CD4-positive, alpha-beta T cell (primary cell): Measurements from ENCODE around the gene CYP11A1. TPM values are rescaled to one million over a fixed set of nuclear protein-coding genes. Genes with fewer than 3 reads are reported as not detected.
A peak's percentile ranks its signal among the peaks of the same experiment; 100 is the strongest.

Source experiments
- ATAC-seq: fragments of 200-7000 bp; cut with Tn5 transposase; one replicate; pipeline ENCODE4 v1.10.0; 2022; ENCODE audit warnings: mild to moderate bottlenecking; ENCODE audit not compliant: poor library complexity
- CTCF ChIA-PET: fragments of 350-600 bp; sonication (Branson Sonifier 250); formaldehyde crosslinking; loops from one replicate; lab custom pipeline; 2021; ENCODE audit warnings: antibody characterized with exemption, inconsistent platforms; lab: Charles Lee
- POLR2A ChIA-PET: fragments of 350-600 bp; sonication (Branson Sonifier 250); formaldehyde crosslinking; loops from one replicate; lab custom pipeline; 2021; ENCODE audit warnings: antibody characterized with exemption, inconsistent platforms; lab: Charles Lee
- DNase-seq, 14 experiments: peaks; one replicate each; pipeline ENCODE4 v3.0.0-alpha.2; 2013 to 2020; ENCODE audit warnings: mixed read lengths in 2 of 14
- H3K27ac ChIP-seq, 2 donors: one replicate each; pipeline versions ENCODE4 v1.5.1 to v1.7.0; 2013; ENCODE audit warnings: low read length in 2 of 2, low read depth in 1 of 2, mild to moderate bottlenecking in 1 of 2
- H3K27me3 ChIP-seq, 2 experiments: 1 replicate in 1 of 2; 2 replicates in 1 of 2; pipeline versions ENCODE4 v1.6.1 to v1.7.0; 2013; ENCODE audit warnings: low read length in 2 of 2, control low read depth in 1 of 2, mild to moderate bottlenecking in 1 of 2, moderate library complexity in 1 of 2; ENCODE audit not compliant: insufficient read depth in 2 of 2, control insufficient read depth in 1 of 2
- H3K36me3 ChIP-seq: one replicate; pipeline ENCODE4 v1.6.1; 2013; ENCODE audit warnings: low read length, control low read depth; ENCODE audit not compliant: insufficient read depth
- H3K4me1 ChIP-seq: one replicate; pipeline ENCODE4 v1.6.1; 2013; ENCODE audit warnings: low read length, control low read depth; ENCODE audit not compliant: insufficient read depth
- H3K4me3 ChIP-seq: one replicate; pipeline ENCODE4 v1.5.1; 2013; ENCODE audit warnings: mild to moderate bottlenecking, low read length, moderate library complexity
- H3K9me3 ChIP-seq, 2 experiments: 1 replicate in 1 of 2; 2 replicates in 1 of 2; pipeline versions ENCODE4 v1.6.1 to v1.7.0; 2013; ENCODE audit warnings: low read length in 2 of 2, mild to moderate bottlenecking in 2 of 2, control low read depth in 1 of 2, moderate library complexity in 1 of 2; ENCODE audit not compliant: control insufficient read depth in 1 of 2, insufficient read depth in 1 of 2
- H3K27ac Mint-ChIP-seq: one replicate; pipeline ENCODE4 v1.8.0; 2020; ENCODE audit warnings: mixed read lengths
- H3K27me3 Mint-ChIP-seq: one replicate; pipeline ENCODE4 v1.8.0; 2021; ENCODE audit warnings: mixed read lengths
- H3K36me3 Mint-ChIP-seq: one replicate; pipeline ENCODE4 v1.8.0; 2021; ENCODE audit warnings: low read depth, mixed read lengths
- H3K4me1 Mint-ChIP-seq: one replicate; pipeline ENCODE4 v1.8.0; 2021; ENCODE audit warnings: low read depth, mixed read lengths
- H3K4me3 Mint-ChIP-seq: one replicate; pipeline ENCODE4 v1.8.0; 2020; ENCODE audit warnings: mild to moderate bottlenecking, mixed read lengths
- H3K9me3 Mint-ChIP-seq: one replicate; pipeline ENCODE4 v1.8.0; 2020; ENCODE audit warnings: mixed read lengths
- CTCF ChIP-seq: fragments of 200-600 bp; IDR thresholded peaks from one replicate; pipeline ENCODE4 v1.8.0; 2022; ENCODE audit warnings: antibody characterized with exemption, mild to moderate bottlenecking
- intact Hi-C, 2 experiments: fragments of 100-400 bp; cut with DNase I in 1 of 2; cut with micrococcal nuclease in 1 of 2; formaldehyde crosslinking; loops; one replicate each; pipeline versions ENCODE4 v1.15.1 to v1.9.0; 2023 to 2025; cut with DNase I, micrococcal nuclease
- polyA plus RNA-seq, 2 donors: library from polyadenylated mRNA; unstranded; fragments of 120-200 nt; gene quantifications; one replicate each; pipeline ENCODE4 v1.2.1, GENCODE V29; 2013
- total RNA-seq, 174 experiments: library from RNA in 2 of 174; stranded (reverse) in 2 of 174; gene quantifications; one replicate each; pipeline ENCODE4 v1.2.3 and lab custom pipeline; 2021 to 2026

Gene CYP11A1
- not detected for total RNA-seq
- polyA plus RNA-seq (2013, experiment 1 of 2), result not detected
- 0.07 TPM for polyA plus RNA-seq (2013, experiment 2 of 2)
- total RNA-seq (lab: John Stamatoyannopoulos, UW), result 0 to 0.81 (median 0) reads per million in 172 experiments

DNA sequence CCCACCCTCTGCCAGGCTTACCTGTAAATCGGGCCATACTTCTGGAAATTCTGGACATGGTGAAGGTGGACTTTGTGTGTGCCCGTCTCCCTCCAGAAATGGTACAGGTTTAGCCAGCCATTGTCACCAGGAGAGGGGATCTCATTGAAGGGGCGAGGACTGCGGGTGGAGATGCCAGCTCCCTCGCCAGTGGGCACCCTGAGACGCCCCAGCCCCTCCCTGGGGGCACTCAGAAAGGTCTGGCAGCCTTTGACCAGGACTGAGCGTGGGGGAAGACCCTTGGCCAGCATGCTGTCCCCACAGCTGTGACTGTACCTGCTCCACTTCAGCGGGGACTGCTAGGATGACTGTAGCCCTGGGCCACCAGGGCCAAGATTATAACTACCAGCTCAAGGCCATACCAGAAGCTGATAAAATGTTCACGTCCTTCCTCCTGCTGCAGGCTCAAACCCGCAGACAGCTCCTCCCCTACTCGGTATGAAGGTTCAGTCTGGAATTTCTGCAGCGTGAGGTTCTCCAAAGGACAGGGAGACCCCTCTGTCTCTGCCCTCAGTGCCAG, at the start of gene CYP11A1:
Gene CYP11A1, minus strand, starts transcription at position 351 of the 559 bp plus-strand sequence. Its CDS starts 61 bp downstream, at position 290.
- H3K36me3 ChIP-seq, result no peaks in the 10 kb centered on the region
- H3K9me3 Mint-ChIP-seq, result no peaks in the 10 kb centered on the region
- no peak within 1 kb of the TSS for H3K27ac ChIP-seq
- H3K27me3 ChIP-seq, result peaks cover 29 to 33% of the 10 kb centered on the region in 2 experiments
- DNase-seq, result peak in 1 of 14 experiments; percentile 23
- H3K4me1 ChIP-seq, result peaks cover 12% of the 10 kb centered on the region
- no peak for ATAC-seq
- intact Hi-C loops, result no loop called here
- H3K4me3 Mint-ChIP-seq, result no peak within 1 kb of the TSS
- no peak within 1 kb of the TSS for H3K27ac Mint-ChIP-seq
- TF ChIP-seq CTCF, result no peak
- POLR2A ChIA-PET, result no interaction called here
- no peaks in the 10 kb centered on the region for H3K36me3 Mint-ChIP-seq
- H3K27me3 Mint-ChIP-seq, result peaks cover 66% of the 10 kb centered on the region
- CTCF ChIA-PET, result no interaction called here
- no peaks in the 10 kb centered on the region for H3K4me1 Mint-ChIP-seq
- H3K9me3 ChIP-seq, result peaks cover 0 to 8% of the 10 kb centered on the region in 2 experiments
- no peak within 1 kb of the TSS for H3K4me3 ChIP-seq

GRCh38 chr15:74417225-74417624, 49.8 kb upstream of the CYP11A1 start:
- DNase-seq, result no peak
- intact Hi-C loops, result no loop called here
- H3K4me1 Mint-ChIP-seq, result no peaks in the 10 kb centered on the region
- H3K4me3 ChIP-seq, result no peak overlapping the region
- no peaks in the 10 kb centered on the region for H3K9me3 Mint-ChIP-seq
- no peak for TF ChIP-seq CTCF
- H3K27me3 ChIP-seq, result no peaks in the 10 kb centered on the region
- H3K27me3 Mint-ChIP-seq, result no peaks in the 10 kb centered on the region
- H3K36me3 Mint-ChIP-seq, result no peaks in the 10 kb centered on the region
- ATAC-seq, result no peak
- H3K4me1 ChIP-seq, result no peaks in the 10 kb centered on the region
- no peaks in the 10 kb centered on the region for H3K9me3 ChIP-seq
- peaks cover 4% of the 10 kb centered on the region for H3K36me3 ChIP-seq
- ChIA-PET POLR2A (no interaction called here), CTCF (no interaction called here)
- no peak overlapping the region for H3K27ac Mint-ChIP-seq
- no peak overlapping the region for H3K4me3 Mint-ChIP-seq
- H3K27ac ChIP-seq, result no peak overlapping the region

GRCh38 chr15:74415966-74416916, 48.8 kb upstream of the CYP11A1 start:
- H3K4me3 Mint-ChIP-seq, result no peak overlapping the region
- no peak for ATAC-seq
- Histone ChIP-seq H3K9me3 (no peaks in the 10 kb centered on the region), H3K36me3 (peaks cover 4% of the 10 kb centered on the region), H3K4me1 (no peaks in the 10 kb centered on the region), H3K27me3 (no peaks in the 10 kb centered on the region), H3K27ac (no peak overlapping the region), H3K4me3 (no peak overlapping the region)
- H3K4me1 Mint-ChIP-seq, result no peaks in the 10 kb centered on the region
- no peaks in the 10 kb centered on the region for H3K36me3 Mint-ChIP-seq
- H3K9me3 Mint-ChIP-seq, result no peaks in the 10 kb centered on the region
- no peak for DNase-seq
- H3K27ac Mint-ChIP-seq, result no peak overlapping the region
- CTCF ChIA-PET, result no interaction called here
- intact Hi-C loops, result no loop called here
- H3K27me3 Mint-ChIP-seq, result no peaks in the 10 kb centered on the region
- no peak for TF ChIP-seq CTCF
- POLR2A ChIA-PET, result no interaction called here
